T-helper 17 cell (primary cell): ENCODE data around the gene KCNJ10. TPM values are rescaled to one million over a fixed set of nuclear protein-coding genes. Genes with fewer than 3 reads are reported as not detected.

Experiments used
- ATAC-seq: fragments of 150-1000 bp; cut with Tn5 transposase; 2 replicates; pipeline ENCODE4 v1.10.0; 2021; ENCODE audit warnings: mild to moderate bottlenecking, moderate library complexity
- DNase-seq, 3 donors: peaks; one replicate each; pipeline versions ENCODE4 v3.0.0 to v3.0.0-alpha.2; 2020 to 2021
- H3K9me3 ChIP-seq: one replicate; pipeline ENCODE4 v1.7.0; 2013; ENCODE audit warnings: low read length, mild to moderate bottlenecking; ENCODE audit not compliant: control insufficient read depth, poor library complexity, severe bottlenecking
- H3K27ac Mint-ChIP-seq: one replicate; pipeline ENCODE4 v1.8.0; 2022; ENCODE audit warnings: mild to moderate bottlenecking, moderate library complexity, mixed read lengths
- H3K27me3 Mint-ChIP-seq: one replicate; pipeline ENCODE4 v1.8.0; 2022; ENCODE audit warnings: mixed read lengths
- H3K36me3 Mint-ChIP-seq: one replicate; pipeline ENCODE4 v1.8.0; 2022; ENCODE audit warnings: low read depth, mixed read lengths
- H3K4me1 Mint-ChIP-seq: one replicate; pipeline ENCODE4 v1.8.0; 2022; ENCODE audit warnings: mild to moderate bottlenecking, mixed read lengths
- H3K4me3 Mint-ChIP-seq: one replicate; pipeline ENCODE4 v1.8.0; 2022; ENCODE audit warnings: mild to moderate bottlenecking, moderate library complexity, mixed read lengths
- total RNA-seq, 4 donors: library from RNA in 2 of 4; stranded (reverse) in 2 of 4; gene quantifications; one replicate each; pipeline ENCODE4 v1.2.3 and lab custom pipeline; 2022 to 2026

KCNJ10 gene
- total RNA-seq, 2 donors from 2014 or later: not detected

GRCh38 chr1:160085686-160086455 is 15.9 kb upstream of the KCNJ10 start:
- Mint-ChIP-seq H3K4me1 (peaks cover 22% of the 10 kb centered on the region), H3K27ac (no peak overlapping the region)
- peak; percentile 69 for ATAC-seq

GRCh38 chr1:160084771-160085321 is 14.9 kb upstream of the KCNJ10 start:
- H3K36me3 Mint-ChIP-seq: peaks cover 15% of the 10 kb centered on the region
- DNase-seq (no peak), ATAC-seq (no peak)
- H3K27me3 Mint-ChIP-seq: peaks cover 35% of the 10 kb centered on the region
- no peak overlapping the region for H3K27ac Mint-ChIP-seq
- H3K4me1 Mint-ChIP-seq: peaks cover 19% of the 10 kb centered on the region
- peak overlapping the region; percentile 36 for H3K4me3 Mint-ChIP-seq
- no peaks in the 10 kb centered on the region for H3K9me3 ChIP-seq

More at GRCh38 chr1:160085686-160086455, 15.9 kb upstream of the KCNJ10 start:
- peak overlapping the region; percentile 3 for H3K4me3 Mint-ChIP-seq
- peaks cover 15% of the 10 kb centered on the region for H3K36me3 Mint-ChIP-seq
- DNase-seq: peak; percentile 54 to 67 (median 62)
- peaks cover 25% of the 10 kb centered on the region for H3K27me3 Mint-ChIP-seq
- H3K9me3 ChIP-seq: no peaks in the 10 kb centered on the region

GRCh38 chr1:160083968-160084770 is 14.2 kb upstream of the KCNJ10 start:
- no peaks in the 10 kb centered on the region for H3K9me3 ChIP-seq
- H3K27ac Mint-ChIP-seq: no peak overlapping the region
- peaks cover 17% of the 10 kb centered on the region for H3K4me1 Mint-ChIP-seq
- ATAC-seq (peak; percentile 87), DNase-seq (peak; percentile 53 to 70 (median 60))
- H3K4me3 Mint-ChIP-seq: peak overlapping the region; percentile 82
- H3K36me3 Mint-ChIP-seq: peaks cover 14% of the 10 kb centered on the region
- H3K27me3 Mint-ChIP-seq: peaks cover 42% of the 10 kb centered on the region

- H3K27ac Mint-ChIP-seq: no peak overlapping the region
- H3K9me3 ChIP-seq: no peaks in the 10 kb centered on the region
- H3K36me3 Mint-ChIP-seq: peaks cover 10% of the 10 kb centered on the region
- H3K27me3 Mint-ChIP-seq: peaks cover 52% of the 10 kb centered on the region
- DNase-seq (no peak), ATAC-seq (no peak)
- peak overlapping the region; percentile 63 for H3K4me3 Mint-ChIP-seq
- H3K4me1 Mint-ChIP-seq: peaks cover 16% of the 10 kb centered on the region
Measured at GRCh38 chr1:160082926-160083325, 13.0 kb upstream of the KCNJ10 start.

- peaks cover 16% of the 10 kb centered on the region for H3K4me1 Mint-ChIP-seq
- H3K27ac Mint-ChIP-seq: no peak overlapping the region
- peaks cover 54% of the 10 kb centered on the region for H3K27me3 Mint-ChIP-seq
- peaks cover 10% of the 10 kb centered on the region for H3K36me3 Mint-ChIP-seq
- no peak for DNase-seq
- H3K9me3 ChIP-seq: no peaks in the 10 kb centered on the region
- no peak for ATAC-seq
- H3K4me3 Mint-ChIP-seq: peak overlapping the region; percentile 71
Measured at GRCh38 chr1:160082487-160082886, 12.5 kb upstream of the KCNJ10 start.

GRCh38 chr1:160081261-160081936 is 11.4 kb upstream of the KCNJ10 start, which contains the start of gene KCNJ9:
KCNJ9 (plus strand) TSS chr1:160081538; CDS start chr1:160084031, 2,493 bp downstream.
- peak within 1 kb of the TSS; percentile 71 for H3K4me3 Mint-ChIP-seq
- no peak within 1 kb of the TSS for H3K27ac Mint-ChIP-seq

GRCh38 chr1:160080381-160081100 is 10.6 kb upstream of the KCNJ10 start:
- peaks cover 6% of the 10 kb centered on the region for H3K4me1 Mint-ChIP-seq
- H3K36me3 Mint-ChIP-seq: peaks cover 12% of the 10 kb centered on the region
- no peak for DNase-seq
- no peaks in the 10 kb centered on the region for H3K9me3 ChIP-seq
- no peak overlapping the region for H3K27ac Mint-ChIP-seq
- H3K4me3 Mint-ChIP-seq: no peak overlapping the region
- peaks cover 70% of the 10 kb centered on the region for H3K27me3 Mint-ChIP-seq
- no peak for ATAC-seq

More at GRCh38 chr1:160081261-160081936, 11.4 kb upstream of the KCNJ10 start, which contains the start of gene KCNJ9:
- peaks cover 12% of the 10 kb centered on the region for H3K36me3 Mint-ChIP-seq
- DNase-seq (no peak), ATAC-seq (no peak)
- peaks cover 62% of the 10 kb centered on the region for H3K27me3 Mint-ChIP-seq
- peaks cover 11% of the 10 kb centered on the region for H3K4me1 Mint-ChIP-seq
- H3K9me3 ChIP-seq: no peaks in the 10 kb centered on the region

GRCh38 chr1:160079448-160079847 is 9.5 kb upstream of the KCNJ10 start:
- Mint-ChIP-seq H3K27me3 (peaks cover 81% of the 10 kb centered on the region), H3K27ac (no peak overlapping the region), H3K36me3 (peaks cover 16% of the 10 kb centered on the region), H3K4me1 (peaks cover 6% of the 10 kb centered on the region), H3K4me3 (no peak overlapping the region)
- DNase-seq (no peak), ATAC-seq (no peak)
- H3K9me3 ChIP-seq: no peaks in the 10 kb centered on the region

- H3K27me3 Mint-ChIP-seq: peaks cover 85% of the 10 kb centered on the region
- ATAC-seq (peak; percentile 92), DNase-seq (peak in 2 of 3 donors; percentile 37 to 48)
- no peak overlapping the region for H3K4me3 Mint-ChIP-seq
- H3K4me1 Mint-ChIP-seq: peaks cover 4% of the 10 kb centered on the region
- no peak overlapping the region for H3K27ac Mint-ChIP-seq
- no peaks in the 10 kb centered on the region for H3K9me3 ChIP-seq
- peaks cover 16% of the 10 kb centered on the region for H3K36me3 Mint-ChIP-seq
Measured at GRCh38 chr1:160078512-160079195, 8.7 kb upstream of the KCNJ10 start.

- no peak for ATAC-seq
- no peaks in the 10 kb centered on the region for H3K9me3 ChIP-seq
- H3K4me1 Mint-ChIP-seq: peaks cover 4% of the 10 kb centered on the region
Measured at GRCh38 chr1:160077486-160077885, 7.5 kb upstream of the KCNJ10 start.

GRCh38 chr1:160076295-160076694 is 6.3 kb upstream of the KCNJ10 start:
- Mint-ChIP-seq H3K27me3 (peaks cover 88% of the 10 kb centered on the region), H3K4me1 (peaks cover 11% of the 10 kb centered on the region), H3K27ac (no peak overlapping the region), H3K4me3 (no peak overlapping the region), H3K36me3 (peaks cover 28% of the 10 kb centered on the region)
- no peaks in the 10 kb centered on the region for H3K9me3 ChIP-seq
- DNase-seq: no peak
- ATAC-seq: no peak

More at GRCh38 chr1:160077486-160077885, 7.5 kb upstream of the KCNJ10 start:
- peaks cover 88% of the 10 kb centered on the region for H3K27me3 Mint-ChIP-seq
- H3K4me3 Mint-ChIP-seq: peak overlapping the region; percentile 7
- DNase-seq: no peak
- no peak overlapping the region for H3K27ac Mint-ChIP-seq
- peaks cover 19% of the 10 kb centered on the region for H3K36me3 Mint-ChIP-seq

- Mint-ChIP-seq H3K4me1 (peaks cover 10% of the 10 kb centered on the region), H3K27ac (no peak overlapping the region), H3K36me3 (peaks cover 25% of the 10 kb centered on the region), H3K27me3 (peaks cover 88% of the 10 kb centered on the region), H3K4me3 (no peak overlapping the region)
- no peak for DNase-seq
- ATAC-seq: no peak
- no peaks in the 10 kb centered on the region for H3K9me3 ChIP-seq
Measured at GRCh38 chr1:160075836-160076235, 5.9 kb upstream of the KCNJ10 start.
